NB4 (cell line): ENCODE data around the gene USP48.
A peak's percentile ranks its signal among the peaks of the same experiment; 100 is the strongest.

Experiments used
- DNase-seq: peaks from one replicate; pipeline ENCODE4 v3.0.0; 2010; ENCODE audit warnings: low read depth
- H3K4me3 ChIP-seq: one replicate; pipeline ENCODE4 v1.5.1; 2011; ENCODE audit warnings: mild to moderate bottlenecking, low read depth, low read length, moderate library complexity
- MYC ChIP-seq: IDR thresholded peaks from 2 replicates; pipeline ENCODE4 v1.6.1; 2011; ENCODE audit warnings: low read depth, low read length
- POLR2A ChIP-seq: IDR thresholded peaks from 2 replicates; pipeline ENCODE4 v1.6.1; 2011; ENCODE audit warnings: mild to moderate bottlenecking; ENCODE audit not compliant: insufficient read length; ENCODE audit errors: extremely low read depth
- TF ChIP-seq, protein P1 (sequence below): IDR thresholded peaks from 2 replicates; pipeline ENCODE4 v1.6.1; 2011; ENCODE audit warnings: low read depth, low read length
- TF ChIP-seq, protein P2 (sequence below): IDR thresholded peaks from one replicate; pipeline ENCODE4 v1.5.1; 2012; ENCODE audit warnings: low read depth, low read length

The USP48 gene

DNA sequence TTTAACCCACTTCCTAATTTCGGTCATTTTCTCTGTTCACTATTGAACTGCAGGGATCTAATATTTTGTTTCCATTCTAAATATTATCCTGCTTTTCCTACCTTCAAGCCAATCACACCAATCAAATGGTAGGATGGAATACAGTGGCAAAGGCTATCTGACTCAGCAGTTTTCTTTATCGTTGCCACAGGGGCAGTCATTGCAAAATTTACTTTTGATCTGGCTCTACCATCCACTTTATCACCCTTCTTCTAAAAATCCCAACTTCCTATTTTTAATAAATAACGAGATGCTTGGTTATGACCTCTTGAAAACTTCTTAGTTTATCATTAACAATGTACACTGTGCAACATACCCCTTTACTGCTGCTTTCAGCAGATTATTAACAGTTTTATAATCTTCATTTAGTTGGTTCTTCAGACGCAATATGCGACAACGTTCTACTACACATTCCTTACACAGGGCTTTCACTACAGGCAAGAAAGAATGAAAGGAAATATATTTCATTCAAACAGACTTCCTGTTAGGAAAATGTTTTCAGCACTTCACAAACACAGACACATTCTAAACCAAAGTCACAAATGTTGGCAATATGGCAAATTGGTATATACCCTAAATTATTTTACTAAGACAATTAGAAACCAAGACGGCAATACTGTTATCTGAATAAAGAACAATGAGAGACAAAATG lies 61.5 kb downstream of the USP48 start:
- DNase-seq, result no peak
- no peak overlapping the region for H3K4me3 ChIP-seq
- TF ChIP-seq MYC (no peak), POLR2A (no peak)
- TF ChIP-seq, protein P1, sequence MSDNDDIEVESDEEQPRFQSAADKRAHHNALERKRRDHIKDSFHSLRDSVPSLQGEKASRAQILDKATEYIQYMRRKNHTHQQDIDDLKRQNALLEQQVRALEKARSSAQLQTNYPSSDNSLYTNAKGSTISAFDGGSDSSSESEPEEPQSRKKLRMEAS, result no peak
- TF ChIP-seq, protein P2, sequence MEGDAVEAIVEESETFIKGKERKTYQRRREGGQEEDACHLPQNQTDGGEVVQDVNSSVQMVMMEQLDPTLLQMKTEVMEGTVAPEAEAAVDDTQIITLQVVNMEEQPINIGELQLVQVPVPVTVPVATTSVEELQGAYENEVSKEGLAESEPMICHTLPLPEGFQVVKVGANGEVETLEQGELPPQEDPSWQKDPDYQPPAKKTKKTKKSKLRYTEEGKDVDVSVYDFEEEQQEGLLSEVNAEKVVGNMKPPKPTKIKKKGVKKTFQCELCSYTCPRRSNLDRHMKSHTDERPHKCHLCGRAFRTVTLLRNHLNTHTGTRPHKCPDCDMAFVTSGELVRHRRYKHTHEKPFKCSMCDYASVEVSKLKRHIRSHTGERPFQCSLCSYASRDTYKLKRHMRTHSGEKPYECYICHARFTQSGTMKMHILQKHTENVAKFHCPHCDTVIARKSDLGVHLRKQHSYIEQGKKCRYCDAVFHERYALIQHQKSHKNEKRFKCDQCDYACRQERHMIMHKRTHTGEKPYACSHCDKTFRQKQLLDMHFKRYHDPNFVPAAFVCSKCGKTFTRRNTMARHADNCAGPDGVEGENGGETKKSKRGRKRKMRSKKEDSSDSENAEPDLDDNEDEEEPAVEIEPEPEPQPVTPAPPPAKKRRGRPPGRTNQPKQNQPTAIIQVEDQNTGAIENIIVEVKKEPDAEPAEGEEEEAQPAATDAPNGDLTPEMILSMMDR, result no peak

DNA sequence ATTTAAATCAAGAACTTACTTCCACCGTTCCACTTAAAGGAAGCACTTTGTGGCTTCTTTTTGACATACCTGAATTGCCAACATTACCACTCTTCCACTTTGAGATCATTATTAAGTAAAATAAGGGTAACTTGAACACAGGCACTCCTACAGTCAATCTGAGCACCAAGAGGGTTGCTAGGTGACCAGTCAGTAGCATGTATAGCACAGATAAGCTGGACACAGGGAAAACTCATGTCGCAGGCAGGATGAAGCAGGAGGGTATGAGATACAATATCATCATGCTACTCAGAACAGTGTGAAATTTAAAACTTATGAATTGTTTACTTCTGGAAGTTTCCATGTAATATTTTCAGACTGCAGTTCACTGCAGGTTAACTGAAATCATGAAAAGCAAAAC lies 66.8 kb downstream of the USP48 start:
- TF ChIP-seq, protein P2, result no peak
- TF ChIP-seq MYC (no peak), POLR2A (no peak)
- TF ChIP-seq, protein P1, result no peak
- DNase-seq, result no peak
- H3K4me3 ChIP-seq, result no peak overlapping the region

DNA sequence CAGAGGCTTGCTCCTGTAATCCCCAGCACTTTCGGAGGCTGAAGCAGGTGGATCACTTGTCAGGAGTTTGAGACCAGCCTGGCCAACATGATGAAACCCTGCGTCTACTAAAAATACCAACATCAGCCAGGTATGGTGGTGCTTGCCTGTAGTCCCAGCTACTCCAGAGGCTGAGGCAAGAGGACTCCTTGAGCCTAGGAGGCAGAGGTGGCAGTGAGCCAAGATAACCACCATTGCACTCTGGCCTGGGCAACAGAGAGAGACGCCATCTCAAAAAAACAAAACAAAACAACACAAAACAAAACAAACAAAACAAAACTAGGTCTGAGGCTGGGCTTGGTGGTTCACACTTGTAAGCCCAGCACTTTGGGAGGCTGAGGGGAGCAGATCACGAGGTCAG lies 75.1 kb downstream of the USP48 start:
- H3K4me3 ChIP-seq, result no peak overlapping the region
- DNase-seq, result no peak
- TF ChIP-seq POLR2A (no peak), MYC (no peak)

DNA sequence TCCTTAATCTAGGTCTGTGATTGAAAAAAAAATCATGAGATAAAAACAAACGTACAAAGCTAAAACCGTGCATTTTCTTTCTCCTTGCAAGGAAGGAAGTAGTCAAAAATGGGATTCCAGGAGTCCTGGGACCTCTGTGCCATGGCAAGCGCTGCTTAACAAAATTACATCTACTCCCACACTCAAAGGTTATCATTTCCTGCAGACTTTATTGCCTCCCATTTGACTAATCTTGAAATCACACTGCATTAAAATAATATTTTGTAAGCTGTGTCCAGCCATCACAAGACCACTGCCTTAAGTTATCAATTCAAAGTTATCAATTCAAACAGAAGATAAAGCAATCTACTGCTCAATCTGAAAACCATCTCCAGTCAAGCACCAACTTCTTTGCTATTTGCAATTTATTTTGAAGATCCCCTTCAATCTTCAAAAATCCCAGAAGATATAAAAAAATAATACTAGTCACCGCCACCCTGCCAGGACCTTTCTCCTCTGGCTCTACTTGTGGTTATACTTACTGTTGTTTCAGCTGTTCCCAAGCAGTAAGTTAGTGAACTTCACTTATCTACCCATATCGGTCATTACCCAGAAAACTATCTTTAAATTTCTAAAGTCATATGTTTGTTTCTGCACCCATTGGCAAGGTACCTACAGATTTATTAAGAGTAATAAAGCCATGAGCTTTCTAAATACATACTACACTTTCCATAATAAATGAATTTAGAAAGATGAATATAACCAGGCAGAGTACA lies 75.7 kb downstream of the USP48 start:
- TF ChIP-seq, protein P1, result no peak
- TF ChIP-seq, protein P2, result no peak
- no peak for TF ChIP-seq POLR2A
- TF ChIP-seq MYC, result no peak
- DNase-seq, result no peak

DNA sequence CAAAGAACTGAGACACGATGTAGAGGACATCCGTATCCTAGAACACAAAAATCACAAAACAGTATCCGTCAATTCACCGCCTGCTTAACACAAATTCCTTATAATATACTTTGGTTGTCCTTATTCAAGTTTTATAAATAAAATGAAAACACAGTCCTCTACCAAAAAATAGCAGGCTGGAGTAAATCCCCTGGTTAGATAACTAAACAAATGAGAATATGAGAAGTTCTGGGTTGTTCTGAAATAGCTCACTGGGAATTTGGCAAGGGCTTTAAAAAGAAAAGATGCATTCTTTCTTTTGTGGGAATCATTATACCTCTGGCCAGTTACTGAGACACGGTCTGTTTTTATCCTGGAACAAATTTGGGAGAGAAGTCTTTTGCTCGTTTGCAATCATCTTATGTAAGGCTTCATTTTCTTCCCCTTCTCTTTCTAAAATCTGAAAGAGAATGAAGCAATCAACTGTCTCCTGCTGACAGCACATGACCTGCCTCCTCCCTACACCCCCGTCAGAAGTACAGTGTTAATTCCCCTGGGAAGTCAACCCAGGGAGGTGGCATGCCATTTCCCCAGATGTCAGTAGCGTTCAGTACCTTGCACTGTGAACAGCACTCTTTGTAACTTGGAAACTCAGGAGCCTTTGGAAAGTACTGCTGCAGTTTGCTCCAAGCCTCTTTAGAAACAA lies 76.7 kb downstream of the USP48 start:
- no peak overlapping the region for H3K4me3 ChIP-seq
- TF ChIP-seq, protein P2, result no peak
- TF ChIP-seq, protein P1, result peak; percentile 90
- TF ChIP-seq MYC (peak; percentile 76), POLR2A (no peak)
- DNase-seq, result peak; percentile 96

More for the DNA sequence above, 75.7 kb downstream of the USP48 start:
- H3K4me3 ChIP-seq, result no peak overlapping the region

DNA sequence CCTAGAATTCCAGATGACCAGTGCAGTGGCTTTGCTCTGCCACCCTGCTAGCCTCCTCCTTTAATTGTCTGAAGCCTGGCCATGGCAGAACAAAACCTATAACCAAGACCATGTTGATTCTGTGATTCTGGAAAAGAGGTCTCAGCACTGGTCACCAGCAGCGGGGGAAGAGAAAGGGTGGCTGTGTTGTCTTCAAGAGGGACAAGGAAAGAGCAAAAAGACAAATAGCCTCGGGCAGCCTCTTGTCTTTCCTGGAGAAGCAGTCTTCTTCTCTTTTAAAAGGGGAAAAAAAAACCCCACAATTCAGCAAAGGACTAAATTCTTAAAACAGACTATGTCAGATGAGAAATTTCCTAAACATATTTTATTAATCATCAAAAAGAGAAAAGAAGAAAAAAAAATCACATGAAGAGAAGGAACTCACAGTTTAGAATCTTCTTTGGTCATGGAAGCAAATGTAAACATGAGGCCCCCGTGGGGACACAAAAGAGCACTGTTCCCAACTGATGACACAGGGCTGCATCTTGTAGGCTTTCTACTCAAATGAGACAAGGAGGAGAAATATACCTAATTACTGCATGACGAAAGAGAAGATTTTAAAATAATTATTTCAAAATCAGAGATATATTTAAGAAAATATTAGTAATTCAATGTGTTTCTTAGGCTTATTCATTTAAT lies 77.5 kb downstream of the USP48 start:
- no peak for DNase-seq
- H3K4me3 ChIP-seq, result no peak overlapping the region
- TF ChIP-seq, protein P2, result no peak
- TF ChIP-seq POLR2A (no peak), MYC (no peak)
- TF ChIP-seq, protein P1, result no peak
